Stimulated activated CD4-positive, alpha-beta T cell treated with anti-CD3 and anti-CD28 coated beads, Interleukin-15, amount 100 ng/mL, for 24 hours (primary cell): ENCODE measurements around the gene FICD.

Experiments
- DNase-seq: peaks from one replicate; pipeline ENCODE4 v3.0.0-alpha.2; 2020

FICD gene

GRCh38 chr12:108505129-108505528 is 9.9 kb upstream of the FICD start:
- no peak for DNase-seq

- DNase-seq: peak; percentile 41
Measured at GRCh38 chr12:108507971-108508642, 7.0 kb upstream of the FICD start.

- no peak for DNase-seq
Measured at GRCh38 chr12:108509806-108510205, 5.3 kb upstream of the FICD start.

DNA sequence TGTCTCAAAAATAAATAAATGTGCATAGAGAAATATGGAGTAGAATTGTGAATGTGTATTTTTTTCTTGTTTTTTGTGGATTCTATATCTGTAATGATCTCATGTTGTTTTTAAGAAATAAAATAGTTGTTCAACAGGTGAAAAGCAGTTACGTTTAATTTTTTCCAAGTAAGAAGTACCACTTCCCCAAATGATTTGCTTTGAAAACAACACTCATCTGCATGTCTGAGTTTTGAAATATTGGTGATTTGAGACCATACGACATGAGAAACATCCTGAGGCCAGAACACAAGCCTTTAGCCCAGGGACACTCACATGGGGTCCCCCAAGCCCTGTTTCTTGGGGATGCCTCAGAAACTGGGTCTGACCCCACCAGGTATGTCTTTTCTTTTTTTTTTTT is 4.2 kb upstream of the FICD start:
- DNase-seq: no peak

GRCh38 chr12:108511633-108512540 is 3.2 kb upstream of the FICD start:
- peak; percentile 85 for DNase-seq

GRCh38 chr12:108514468-108514972 is 557 bp upstream of the FICD start:
- DNase-seq: no peak

DNA sequence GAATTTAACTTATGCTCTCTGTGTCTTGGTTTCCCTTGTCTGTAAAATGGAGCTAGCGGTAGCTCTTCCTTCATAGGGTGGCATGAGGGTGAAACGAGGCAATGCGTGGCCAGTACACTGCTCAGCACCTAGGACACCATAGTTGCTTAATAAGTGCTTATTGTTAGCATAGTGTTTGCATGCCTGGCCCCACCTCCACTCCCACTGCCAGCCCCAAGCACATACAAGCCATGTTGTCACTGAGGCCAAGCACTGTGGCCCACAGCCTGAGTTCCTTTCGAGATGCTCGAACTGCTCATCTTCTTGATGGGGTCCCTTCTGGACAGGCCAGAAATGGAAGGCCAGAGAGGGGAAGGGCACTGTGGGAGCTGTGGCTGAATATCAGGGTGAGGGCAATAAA is 839 bp downstream of the FICD start:
- DNase-seq: peak; percentile 22

- no peak for DNase-seq
Measured at GRCh38 chr12:108516511-108517275, 1.6 kb downstream of the FICD start.

DNA sequence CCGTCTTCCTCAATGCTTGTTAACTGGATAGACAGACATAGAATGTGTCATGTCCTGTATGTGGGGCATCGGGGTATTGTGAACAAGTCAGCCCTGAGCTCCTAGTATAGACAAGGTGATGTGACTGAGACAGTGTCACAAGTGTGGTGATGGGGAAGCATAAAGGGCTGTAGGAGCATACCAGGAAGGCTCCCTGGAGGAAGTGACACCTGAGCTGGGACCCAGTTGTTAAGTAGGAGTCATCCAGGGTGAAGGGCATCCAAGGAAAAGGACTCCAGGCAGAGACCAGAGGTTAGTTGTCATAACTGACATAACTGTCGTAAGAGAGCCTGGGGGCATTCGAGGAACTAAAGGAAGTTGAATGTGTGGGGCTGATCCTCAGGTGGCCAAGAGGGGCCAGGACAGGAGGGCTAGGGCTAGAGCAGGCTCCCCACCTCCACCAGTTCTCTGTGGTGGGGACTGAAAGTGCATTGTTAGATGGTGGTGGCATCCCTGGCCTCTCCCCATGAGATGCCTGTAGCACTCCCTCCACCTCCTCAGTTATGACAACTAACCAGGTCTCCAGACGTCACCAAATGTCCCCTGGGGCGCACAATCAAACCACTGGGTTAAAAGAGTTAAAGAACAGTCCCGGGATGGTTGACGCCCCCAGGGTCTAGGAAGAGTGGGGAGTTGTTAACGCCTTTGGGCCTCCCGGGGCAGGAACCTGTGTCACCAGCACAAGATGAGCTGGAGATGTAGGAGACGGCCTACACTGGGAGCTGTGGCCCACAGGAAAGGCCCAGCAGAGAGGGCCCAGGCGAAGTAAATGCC is 2.4 kb downstream of the FICD start:
- no peak for DNase-seq

DNA sequence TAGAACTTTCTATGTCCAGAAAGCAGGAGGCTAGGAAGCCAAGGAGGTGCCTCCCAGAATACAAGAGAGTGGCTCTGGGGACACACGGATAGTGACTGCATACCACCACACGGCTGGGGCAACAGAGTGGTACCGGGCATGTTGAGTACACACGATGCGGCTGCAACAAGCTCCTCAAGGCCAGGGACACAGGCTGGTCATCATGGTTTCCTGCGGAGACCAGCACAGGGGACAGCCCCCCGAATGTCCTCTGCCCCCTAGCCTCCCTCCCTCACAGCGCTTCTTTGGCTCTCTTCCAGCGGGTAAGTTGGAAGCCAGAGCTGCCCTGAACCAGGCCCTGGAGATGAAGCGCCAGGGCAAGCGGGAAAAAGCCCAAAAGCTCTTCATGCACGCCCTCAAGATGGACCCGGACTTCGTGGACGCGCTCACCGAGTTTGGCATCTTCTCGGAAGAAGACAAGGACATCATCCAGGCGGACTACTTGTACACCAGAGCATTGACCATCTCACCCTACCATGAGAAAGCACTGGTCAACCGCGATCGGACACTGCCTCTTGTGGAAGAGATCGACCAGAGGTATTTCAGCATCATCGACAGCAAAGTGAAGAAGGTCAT is 3.1 kb downstream of the FICD start:
- no peak for DNase-seq

- no peak for DNase-seq
Measured at GRCh38 chr12:108518716-108519496, 3.8 kb downstream of the FICD start.

GRCh38 chr12:108519558-108519957 is 4.5 kb downstream of the FICD start:
- DNase-seq: no peak

DNA sequence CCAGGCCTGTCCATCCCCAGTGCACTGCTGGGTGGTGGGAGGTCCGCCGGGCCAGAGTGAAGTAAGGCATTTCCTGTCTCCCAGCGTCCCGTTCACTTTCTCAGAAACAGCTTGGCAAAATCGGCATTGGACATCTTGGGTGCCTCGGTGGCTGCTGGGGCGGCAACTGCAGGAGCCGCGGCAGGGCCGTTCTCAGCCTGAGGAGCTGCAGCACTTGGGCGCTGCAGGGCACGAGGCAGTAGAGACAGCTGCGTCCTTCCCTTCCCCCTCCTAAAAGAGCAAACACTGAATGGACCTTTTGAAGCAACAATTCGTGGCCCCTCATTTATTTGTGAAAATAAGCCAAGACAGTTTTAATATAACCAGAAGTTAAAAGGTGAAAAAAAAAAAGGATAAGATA is 8.3 kb downstream of the FICD start:
- no peak for DNase-seq

- no peak for DNase-seq
Measured at GRCh38 chr12:108525681-108526080, 10.6 kb downstream of the FICD start.

- no peak for DNase-seq
Measured at GRCh38 chr12:108526482-108527165, 11.5 kb downstream of the FICD start.

GRCh38 chr12:108527166-108527496 is 12.1 kb downstream of the FICD start:
- DNase-seq: no peak

DNA sequence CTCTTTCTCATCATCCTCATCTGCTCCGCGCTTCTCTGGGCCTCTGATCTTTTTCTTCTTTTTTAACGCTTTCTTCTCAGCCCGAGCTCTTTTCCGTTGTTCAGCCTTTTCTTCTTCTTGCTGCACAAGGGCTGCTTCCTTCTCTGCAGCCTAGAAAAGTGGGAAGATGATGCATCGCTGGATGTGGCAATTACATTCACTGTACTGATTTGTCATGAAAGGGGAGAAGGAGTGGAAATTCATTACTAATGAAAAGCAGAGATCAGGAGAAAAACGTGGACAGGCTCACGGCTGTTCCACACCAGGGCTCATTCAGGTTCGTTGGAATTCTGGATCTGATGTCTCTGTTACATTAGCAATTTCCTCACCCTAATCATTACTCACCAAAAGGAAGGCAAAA is 15.1 kb downstream of the FICD start:
- no peak for DNase-seq

- no peak for DNase-seq
Measured at GRCh38 chr12:108531929-108532848, 17.1 kb downstream of the FICD start.

DNA sequence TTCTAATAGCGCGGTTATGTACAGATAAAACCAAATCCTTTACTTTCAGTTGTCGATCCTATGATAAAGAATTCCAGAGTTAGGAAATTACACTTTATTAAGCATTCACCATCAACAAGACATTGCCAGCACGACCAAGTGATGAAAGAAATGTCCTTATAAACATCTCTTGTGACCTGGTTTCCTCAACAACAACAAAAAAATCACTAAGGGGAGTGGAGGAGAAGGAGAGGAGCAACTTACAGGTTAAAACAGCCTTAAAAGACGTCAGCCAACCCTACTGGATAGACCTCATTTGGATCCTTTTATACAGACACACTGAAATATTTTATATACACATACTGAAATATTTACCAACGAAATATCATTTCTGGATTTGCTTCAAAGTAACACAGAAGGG is 23.1 kb downstream of the FICD start:
- DNase-seq: no peak
